Ishikawa (cell line): Measurements from ENCODE around the gene SLC22A15.

Experiments used
- CEBPB ChIP-seq: IDR thresholded peaks from 2 replicates; pipeline ENCODE4 v1.6.1; 2012
- EGR1 ChIP-seq: IDR thresholded peaks from 2 replicates; pipeline ENCODE4 v1.6.1; 2012
- EP300 ChIP-seq: IDR thresholded peaks from 2 replicates; pipeline ENCODE4 v1.6.1; 2012; ENCODE audit warnings: borderline replicate concordance
- FOXM1 ChIP-seq: IDR thresholded peaks from 2 replicates; pipeline ENCODE4 v1.6.1; 2012; ENCODE audit warnings: low read depth, borderline replicate concordance
- NFIC ChIP-seq: IDR thresholded peaks from 2 replicates; pipeline ENCODE4 v1.6.1; 2012
- RAD21 ChIP-seq: IDR thresholded peaks from 2 replicates; pipeline ENCODE4 v1.6.1; 2012; ENCODE audit warnings: low read depth
- REST ChIP-seq: IDR thresholded peaks from 2 replicates; pipeline ENCODE4 v1.6.1; 2012; ENCODE audit warnings: low read depth, mild to moderate bottlenecking
- TAF1 ChIP-seq: IDR thresholded peaks from 2 replicates; pipeline ENCODE4 v1.6.1; 2012; ENCODE audit warnings: low read depth, mild to moderate bottlenecking
- TCF12 ChIP-seq: IDR thresholded peaks from 2 replicates; pipeline ENCODE4 v1.6.1; 2012; ENCODE audit warnings: low read depth
- TEAD4 ChIP-seq: IDR thresholded peaks from 2 replicates; pipeline ENCODE4 v1.6.1; 2012
- ZBTB7A ChIP-seq: IDR thresholded peaks from 2 replicates; pipeline ENCODE4 v1.6.1; 2012; ENCODE audit warnings: low read depth

GRCh38 chr1:115976062-115976920 is at the start of gene SLC22A15:
- TF ChIP-seq REST (no peak), RAD21 (no peak), TCF12 (no peak), ZBTB7A (peak; percentile 46; the same call in 1 of the 2 replicates), FOXM1 (no peak), NFIC (no peak), TEAD4 (no peak), TAF1 (no peak), CEBPB (no peak), EGR1 (no peak), EP300 (no peak)
